GM18526 (cell line): ENCODE data around the gene SLC22A25.

Experiments used
- POLR2A ChIP-seq: IDR thresholded peaks from 3 replicates; pipeline ENCODE4 v1.6.1; 2011; ENCODE audit not compliant: insufficient read length; ENCODE audit errors: extremely low read depth

SLC22A25 gene

DNA sequence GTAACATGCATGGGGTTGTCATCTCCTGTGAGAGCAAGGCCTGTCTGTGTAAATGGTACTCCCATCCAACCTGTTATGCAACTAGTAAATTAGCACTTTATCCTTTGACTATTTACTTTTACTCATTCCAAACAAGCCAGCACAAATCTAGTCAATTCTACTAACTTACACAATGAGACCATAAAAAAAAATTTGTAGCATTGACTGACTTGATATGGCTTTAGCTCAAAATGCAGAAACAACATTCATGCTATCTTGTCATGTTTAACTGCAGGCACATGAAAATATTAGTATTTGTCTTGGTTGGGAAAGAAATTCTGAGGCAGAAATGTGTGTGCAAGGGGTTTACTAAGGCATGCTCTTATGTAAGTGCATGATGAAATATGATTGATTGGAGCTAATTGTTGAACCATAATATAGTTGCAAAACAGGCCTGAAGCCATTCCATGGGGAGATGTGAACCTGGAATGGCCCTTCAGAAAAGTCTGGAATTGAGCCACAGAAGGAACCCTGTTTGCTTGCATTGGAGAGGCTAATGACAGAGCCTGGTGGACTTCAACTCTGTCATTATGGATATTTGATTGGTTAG lies 2.5 kb downstream of the SLC22A25 start:
- no peak for TF ChIP-seq POLR2A

DNA sequence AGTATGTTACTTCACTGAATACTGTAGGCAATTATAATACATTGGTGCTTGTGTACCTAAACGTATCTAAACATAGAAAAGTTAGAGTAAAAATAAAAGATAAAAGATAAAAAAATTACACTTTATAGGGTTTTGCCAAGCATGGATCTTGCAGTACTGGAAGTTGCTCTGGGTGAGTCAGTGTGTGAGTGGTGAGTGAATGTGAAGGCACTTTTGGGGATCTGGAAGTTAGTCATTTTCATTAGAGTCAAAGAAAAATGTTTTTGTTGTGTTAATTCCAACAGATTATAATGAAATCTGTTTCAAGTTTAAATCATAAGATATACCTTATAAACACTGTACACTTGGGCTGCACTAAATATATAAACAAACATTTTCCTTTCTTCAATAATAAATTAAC lies 3.3 kb downstream of the SLC22A25 start:
- no peak for TF ChIP-seq POLR2A

DNA sequence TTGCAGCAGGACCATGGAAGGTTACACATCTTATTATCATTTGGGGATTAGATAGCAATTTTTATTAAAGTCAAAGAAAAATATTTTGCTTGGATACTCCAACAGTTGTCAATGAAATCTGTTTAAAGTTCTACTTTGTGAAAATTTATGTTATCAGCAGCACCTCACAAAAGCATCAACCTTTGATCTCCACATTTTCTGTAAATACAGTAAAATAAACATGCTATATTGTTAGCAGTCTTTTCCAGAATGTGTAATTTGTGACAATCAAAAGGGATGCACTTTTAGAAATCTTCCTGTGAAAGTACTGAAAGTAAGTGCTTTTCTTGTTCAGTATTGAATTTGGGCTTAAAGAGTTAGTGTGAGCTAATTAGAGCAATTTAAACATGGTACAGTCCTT lies 4.1 kb downstream of the SLC22A25 start:
- no peak for TF ChIP-seq POLR2A

DNA sequence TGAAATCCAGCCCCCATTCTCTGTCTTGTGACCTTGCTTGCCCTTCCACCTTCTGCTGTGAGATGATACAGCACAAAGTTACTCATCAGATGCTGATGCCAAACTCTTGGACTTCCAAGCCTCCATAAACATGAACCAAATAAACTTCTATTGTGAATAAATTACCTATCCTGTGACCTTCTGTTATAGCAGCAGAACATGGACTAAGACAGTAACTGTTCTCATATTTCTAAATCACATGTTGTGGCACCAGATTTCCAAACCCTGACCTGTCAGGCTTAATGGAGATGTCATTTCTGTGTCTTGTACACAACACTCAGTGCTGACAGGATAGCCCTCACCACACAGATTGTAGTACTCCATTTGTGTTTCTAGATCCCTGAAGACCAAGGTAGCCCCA lies 6.0 kb downstream of the SLC22A25 start:
- TF ChIP-seq POLR2A: no peak

DNA sequence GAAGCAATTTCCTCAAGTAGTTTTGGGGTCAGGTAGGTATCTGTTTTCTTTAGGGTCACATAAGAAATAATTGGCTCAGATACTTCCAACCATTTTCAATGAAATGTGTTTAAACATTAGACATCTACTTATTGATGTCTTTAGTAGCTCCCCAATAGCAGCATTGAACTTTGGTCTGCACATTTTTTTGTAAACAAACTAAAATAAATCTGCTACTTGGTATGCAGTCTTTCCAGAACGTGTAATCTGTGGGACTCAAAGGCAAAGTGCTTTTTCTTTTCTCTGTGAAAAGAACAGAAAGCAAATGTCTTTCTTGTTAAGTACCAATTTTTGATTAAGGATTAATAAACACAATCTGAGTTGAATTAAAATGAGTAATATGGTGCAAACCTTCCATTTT lies 13.6 kb downstream of the SLC22A25 start:
- no peak for TF ChIP-seq POLR2A

DNA sequence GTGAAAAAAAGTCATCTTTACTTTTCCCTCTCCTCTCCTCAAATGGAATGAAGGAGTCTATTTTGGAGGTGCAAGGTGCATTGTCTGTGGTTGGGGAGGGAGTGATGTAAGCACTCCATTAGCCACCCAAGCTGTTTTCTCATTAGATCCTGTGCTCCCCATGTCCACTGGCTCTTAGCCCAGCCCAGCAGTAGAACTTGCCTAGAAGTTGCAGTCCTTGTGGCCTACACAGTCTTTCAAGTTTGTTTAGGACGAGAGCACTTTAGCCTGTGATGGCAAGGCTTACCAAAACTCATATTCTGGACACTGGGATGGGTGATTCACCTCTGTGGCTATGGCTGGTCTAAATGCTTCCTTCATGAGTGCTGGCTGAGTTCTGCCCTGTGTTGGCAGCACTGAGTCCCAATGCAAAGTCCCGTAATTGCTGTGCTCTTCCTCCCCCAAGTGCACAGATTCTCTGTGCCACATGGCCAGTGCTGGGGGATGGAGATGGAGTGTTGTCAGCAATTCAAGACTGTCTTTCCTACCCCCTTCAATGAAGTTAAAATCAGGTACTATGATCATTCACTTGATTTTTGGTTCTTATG lies 15.8 kb downstream of the SLC22A25 start:
- no peak for TF ChIP-seq POLR2A

DNA sequence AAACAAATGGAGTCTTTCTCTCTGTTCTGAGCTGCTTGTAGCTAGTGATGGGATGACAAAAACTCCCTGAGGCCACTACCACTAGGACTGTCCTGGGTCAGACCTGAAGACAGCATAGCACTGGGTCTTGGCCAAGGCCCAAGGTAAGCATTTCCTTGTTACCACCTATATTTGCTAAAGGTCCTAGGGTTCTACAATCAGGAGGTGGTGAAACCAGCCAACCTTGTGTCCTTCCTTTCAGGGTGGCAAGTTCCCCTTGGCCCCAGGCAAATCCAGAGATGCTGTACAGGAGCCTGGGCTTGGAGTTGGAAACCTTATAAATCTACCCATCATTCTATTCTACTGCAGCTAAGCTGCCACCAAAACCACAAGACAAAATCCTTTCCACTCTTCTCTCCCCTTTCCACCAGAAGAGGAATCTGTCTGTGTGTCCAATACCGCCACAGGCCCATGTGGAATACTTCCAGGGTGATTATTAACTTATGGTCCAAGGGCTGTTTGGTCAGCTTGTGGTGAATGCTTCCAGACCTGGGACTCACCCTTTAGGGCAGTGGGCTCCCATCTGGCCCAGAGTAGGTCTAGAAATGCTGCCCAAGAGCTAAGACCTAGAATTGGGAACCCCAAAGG lies 16.8 kb downstream of the SLC22A25 start:
- no peak for TF ChIP-seq POLR2A

DNA sequence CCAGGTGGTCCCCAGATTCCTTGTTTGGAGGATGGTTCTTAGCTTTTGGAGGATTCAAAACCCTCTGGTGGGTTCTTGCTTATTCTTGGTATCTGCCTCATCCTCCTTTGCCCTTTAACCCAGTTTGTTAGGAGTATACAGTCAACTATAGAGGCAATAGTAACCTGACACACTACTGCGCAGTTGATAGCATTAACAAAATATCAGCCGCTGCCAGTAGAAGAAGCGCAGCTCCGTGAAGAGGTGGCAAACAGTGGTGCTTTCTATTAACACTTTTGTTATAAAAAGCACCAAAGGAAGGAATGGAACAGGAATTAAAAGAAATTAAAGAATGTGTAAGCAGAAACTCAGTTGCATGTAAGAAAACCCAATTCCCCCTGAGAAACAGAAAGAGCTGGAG lies 29.3 kb downstream of the SLC22A25 start:
- TF ChIP-seq POLR2A: no peak

DNA sequence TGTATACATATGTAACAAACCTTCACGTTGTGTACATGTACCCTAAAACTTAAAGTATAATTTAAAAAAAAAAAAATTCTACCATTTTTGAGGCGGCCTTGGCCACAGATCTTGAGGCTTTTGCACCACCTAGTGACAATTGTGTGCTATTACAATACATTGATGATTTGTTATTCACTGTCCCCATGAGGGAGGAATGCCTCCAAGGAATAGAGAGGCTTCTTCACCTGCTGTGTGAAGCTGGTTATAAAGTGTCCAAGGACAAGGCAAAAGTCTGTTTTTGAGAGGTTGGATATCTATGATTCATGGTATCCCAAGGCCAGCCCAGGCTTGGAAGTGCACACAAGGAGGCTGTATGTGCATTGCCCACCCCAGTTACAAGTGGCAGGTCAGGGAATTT lies 30.7 kb downstream of the SLC22A25 start:
- no peak for TF ChIP-seq POLR2A

DNA sequence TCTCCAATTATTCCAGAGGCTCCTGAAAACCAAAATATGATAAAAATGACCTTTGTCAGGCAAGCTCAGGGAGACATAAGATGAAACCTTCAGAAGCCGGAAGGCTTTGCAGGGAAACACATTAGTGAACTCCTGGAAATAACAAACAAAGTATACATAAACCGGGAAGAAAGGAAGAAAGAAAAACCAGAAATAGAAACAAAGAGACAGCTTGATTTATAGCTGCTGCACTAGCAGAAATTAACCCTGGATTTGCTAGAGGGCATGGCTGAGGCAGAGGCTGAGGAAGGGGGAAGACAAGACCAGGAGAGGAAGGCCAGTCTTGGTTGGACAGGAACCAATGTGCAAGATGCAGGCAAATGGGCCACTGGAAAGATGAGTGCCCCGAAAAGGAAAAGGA lies 33.3 kb downstream of the SLC22A25 start:
- no peak for TF ChIP-seq POLR2A
